Activated T-cell treated with anti-CD3 and anti-CD28 coated beads, Interleukin-2, amount 50 U/mL, for 4 hours (primary cell): ENCODE results near the gene FBXL17. TPM values are rescaled to one million over a fixed set of nuclear protein-coding genes. Genes with fewer than 3 reads are reported as not detected.

Experiments used
- ATAC-seq, 2 donors: fragments of 200-7000 bp; cut with Tn5 transposase; one replicate each; pipeline ENCODE4 v1.10.0; 2021
- DNase-seq: peaks from one replicate; pipeline ENCODE4 v3.0.0-alpha.2; 2020
- H3K27me3 Mint-ChIP-seq: one replicate; pipeline ENCODE4 v1.8.0; 2021; ENCODE audit warnings: low read depth, mixed read lengths
- H3K36me3 Mint-ChIP-seq: one replicate; pipeline ENCODE4 v1.8.0; 2022; ENCODE audit warnings: mixed read lengths; ENCODE audit not compliant: insufficient read depth
- H3K4me1 Mint-ChIP-seq: one replicate; pipeline ENCODE4 v1.8.0; 2021; ENCODE audit warnings: low read depth, mixed read lengths
- H3K4me3 Mint-ChIP-seq: one replicate; pipeline ENCODE4 v1.8.0; 2021; ENCODE audit warnings: mild to moderate bottlenecking, moderate library complexity, mixed read lengths
- H3K9me3 Mint-ChIP-seq: one replicate; pipeline ENCODE4 v1.8.0; 2021; ENCODE audit warnings: mixed read lengths
- total RNA-seq, 3 donors: library from RNA; stranded (reverse); gene quantifications; one replicate each; pipeline ENCODE4 v1.2.1, GENCODE V29; 2021

The FBXL17 gene
- total RNA-seq, 3 donors from 2014 or later = 5.9 to 6.6 (median 6.5) TPM

DNA sequence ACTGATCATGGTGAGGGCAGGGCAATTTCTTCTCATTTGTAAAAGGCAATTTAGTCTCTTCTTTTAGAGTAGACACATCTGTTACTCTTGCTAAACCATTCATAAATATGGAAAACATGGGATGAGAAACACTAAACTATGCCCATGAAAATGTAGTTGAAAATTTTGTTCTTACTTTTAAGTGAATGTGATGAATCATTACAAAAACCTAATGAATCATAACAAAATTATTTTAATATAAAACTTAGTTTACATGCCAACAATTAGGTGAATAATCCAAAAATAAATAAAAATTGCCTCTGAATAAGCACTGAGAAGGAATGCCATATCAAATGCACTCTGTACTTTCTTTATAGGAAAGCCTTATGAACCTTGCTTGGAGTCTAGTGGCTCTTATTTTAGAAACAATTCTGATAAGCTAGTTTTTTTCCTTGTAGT lies 413.5 kb downstream of the FBXL17 start:
- H3K27me3 Mint-ChIP-seq = no peaks in the 10 kb centered on the region
- no peak for DNase-seq
- no peaks in the 10 kb centered on the region for H3K4me1 Mint-ChIP-seq
- no peak overlapping the region for H3K4me3 Mint-ChIP-seq
- no peaks in the 10 kb centered on the region for H3K9me3 Mint-ChIP-seq
- peaks cover 13% of the 10 kb centered on the region for H3K36me3 Mint-ChIP-seq
- no peak for ATAC-seq

DNA sequence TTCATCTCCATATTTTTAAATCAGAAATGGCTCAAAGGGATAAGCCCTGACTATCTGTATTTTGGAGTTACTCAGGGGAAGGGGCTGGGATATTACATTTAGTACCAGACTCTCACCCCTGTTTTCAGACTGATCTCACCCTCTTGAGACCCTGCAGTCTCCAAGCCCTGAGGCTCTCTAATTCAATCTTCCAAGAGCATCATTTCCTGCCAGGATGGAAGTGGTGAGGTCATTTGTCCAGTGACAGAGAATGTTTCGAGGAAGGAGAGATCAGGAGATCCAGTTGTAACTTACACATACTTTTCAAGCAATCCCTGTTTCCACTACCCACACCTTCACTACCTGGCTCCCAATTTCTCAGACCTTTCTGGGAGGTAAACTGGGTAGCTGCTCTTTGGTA lies 415.7 kb downstream of the FBXL17 start:
- H3K27me3 Mint-ChIP-seq = no peaks in the 10 kb centered on the region
- no peak for DNase-seq
- no peaks in the 10 kb centered on the region for H3K4me1 Mint-ChIP-seq
- no peak for ATAC-seq
- no peak overlapping the region for H3K4me3 Mint-ChIP-seq
- H3K9me3 Mint-ChIP-seq = no peaks in the 10 kb centered on the region
- peaks cover 5% of the 10 kb centered on the region for H3K36me3 Mint-ChIP-seq

DNA sequence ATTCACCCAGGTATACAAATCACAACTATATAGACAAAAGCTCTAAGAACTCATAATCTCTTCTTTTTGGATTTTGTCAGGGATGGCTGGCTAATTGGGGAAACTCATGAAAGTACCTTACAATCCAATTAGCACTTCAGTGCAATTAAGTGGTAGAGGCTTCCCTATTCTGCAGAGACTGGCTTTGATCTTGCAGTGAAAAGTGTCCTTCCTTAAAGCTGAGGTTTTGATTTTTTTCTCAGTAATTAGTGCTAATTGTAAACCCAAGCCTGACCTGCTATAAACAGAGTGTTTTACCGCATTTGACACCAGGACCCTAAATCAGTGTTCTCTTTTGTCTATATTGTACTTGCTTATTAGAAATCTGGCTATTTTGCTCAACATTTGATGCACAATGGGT lies 417.2 kb downstream of the FBXL17 start:
- Mint-ChIP-seq H3K9me3 (no peaks in the 10 kb centered on the region), H3K27me3 (no peaks in the 10 kb centered on the region), H3K4me3 (no peak overlapping the region), H3K4me1 (no peaks in the 10 kb centered on the region), H3K36me3 (peaks cover 3% of the 10 kb centered on the region)
- ATAC-seq (no peak), DNase-seq (no peak)

DNA sequence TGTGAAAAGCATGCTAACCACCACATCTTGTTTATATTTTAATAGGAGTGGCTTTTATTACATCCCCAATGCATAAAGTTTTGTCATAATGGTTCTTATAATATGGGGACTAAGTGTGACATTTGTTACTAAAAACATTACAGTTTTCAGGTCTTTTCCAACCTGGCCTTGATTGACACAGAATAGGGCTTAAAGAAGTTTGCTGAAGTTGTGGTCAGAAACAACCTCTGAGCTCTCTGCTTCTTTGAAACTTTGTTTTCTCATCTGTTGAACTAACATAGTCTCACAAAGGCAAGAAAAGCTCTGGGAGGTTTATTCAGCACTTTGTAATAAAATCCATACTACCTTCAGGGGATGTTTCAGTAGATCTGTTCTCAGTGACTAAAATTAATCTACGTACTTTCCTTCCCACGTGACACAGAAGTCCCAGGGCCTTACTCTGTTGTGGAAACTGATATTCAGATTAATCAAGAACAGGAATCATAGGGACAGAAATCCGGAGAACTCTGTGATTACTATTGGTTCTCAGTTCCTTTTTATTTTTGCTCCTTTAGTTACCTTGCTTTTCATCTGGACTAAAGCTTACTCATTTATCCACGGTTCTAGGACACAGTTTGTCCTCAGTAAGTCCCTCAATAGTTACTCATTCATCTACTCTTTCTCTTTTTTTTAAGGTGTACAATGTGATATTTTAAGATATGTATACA lies 422.2 kb downstream of the FBXL17 start:
- no peaks in the 10 kb centered on the region for H3K9me3 Mint-ChIP-seq
- ATAC-seq (no peak), DNase-seq (no peak)
- H3K27me3 Mint-ChIP-seq = no peaks in the 10 kb centered on the region
- peaks cover 6% of the 10 kb centered on the region for H3K4me1 Mint-ChIP-seq
- no peak overlapping the region for H3K4me3 Mint-ChIP-seq
- H3K36me3 Mint-ChIP-seq = peaks cover 3% of the 10 kb centered on the region

DNA sequence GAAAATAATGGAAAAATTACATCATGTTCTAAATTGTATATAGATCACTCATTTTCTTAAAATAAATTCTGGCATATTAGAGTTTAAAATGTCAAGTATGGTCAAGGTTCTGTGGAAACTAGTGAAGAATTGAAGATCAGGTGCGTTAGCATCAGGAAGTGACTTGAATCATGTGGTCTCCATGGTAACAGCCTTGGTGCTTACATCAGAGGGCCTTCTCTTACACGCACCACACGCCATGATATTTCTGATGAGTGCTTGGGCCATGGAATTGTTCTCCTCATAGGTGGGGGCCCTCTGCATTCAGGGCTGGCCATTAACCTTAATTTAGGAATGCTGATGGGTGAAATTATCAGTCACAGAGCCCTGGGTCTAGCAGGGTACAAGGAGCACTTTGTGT lies 423.0 kb downstream of the FBXL17 start:
- no peak for DNase-seq
- Mint-ChIP-seq H3K9me3 (no peaks in the 10 kb centered on the region), H3K4me3 (no peak overlapping the region), H3K4me1 (peaks cover 6% of the 10 kb centered on the region), H3K36me3 (peaks cover 3% of the 10 kb centered on the region), H3K27me3 (no peaks in the 10 kb centered on the region)
- no peak for ATAC-seq

DNA sequence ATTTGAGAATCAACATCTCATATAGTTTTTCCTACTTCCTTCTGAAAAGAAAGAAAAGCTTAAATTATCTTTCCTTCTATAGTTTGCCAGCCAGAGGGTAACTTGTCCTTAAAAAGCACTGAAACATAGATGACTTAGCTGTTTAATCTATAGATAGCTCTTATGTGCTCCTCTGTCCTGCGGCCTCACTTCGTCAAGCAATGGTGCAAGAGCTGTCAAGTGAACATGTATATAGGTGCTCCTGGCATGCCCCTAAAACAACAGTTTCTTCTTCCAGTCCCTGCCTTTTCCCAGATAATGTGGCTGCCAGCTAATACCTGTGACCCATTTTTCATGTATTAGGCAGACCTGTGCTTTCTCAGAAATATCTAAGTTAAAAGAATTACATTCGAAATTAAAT lies 423.5 kb downstream of the FBXL17 start:
- DNase-seq (no peak), ATAC-seq (no peak)
- Mint-ChIP-seq H3K9me3 (no peaks in the 10 kb centered on the region), H3K27me3 (no peaks in the 10 kb centered on the region), H3K36me3 (peaks cover 3% of the 10 kb centered on the region), H3K4me3 (no peak overlapping the region), H3K4me1 (peaks cover 6% of the 10 kb centered on the region)

DNA sequence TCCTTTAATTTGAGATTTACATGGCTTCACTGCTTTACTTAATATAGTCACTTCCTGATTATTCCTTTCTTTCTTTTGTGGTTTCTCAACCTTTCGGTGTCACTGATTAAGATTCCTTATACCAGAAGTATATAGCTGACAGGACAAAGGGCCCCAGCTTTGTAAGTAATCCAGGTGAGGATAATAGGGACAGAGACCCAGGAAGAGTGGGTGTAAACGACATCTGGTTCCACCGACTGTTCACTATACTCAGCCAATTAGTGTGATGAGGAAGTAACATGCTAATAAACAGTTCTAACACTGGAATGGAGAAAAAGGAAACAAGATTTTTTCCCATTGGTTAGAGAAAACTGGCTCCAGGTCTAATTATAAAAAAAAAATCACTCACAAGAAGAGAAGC lies 424.8 kb downstream of the FBXL17 start:
- ATAC-seq (no peak), DNase-seq (no peak)
- Mint-ChIP-seq H3K9me3 (no peaks in the 10 kb centered on the region), H3K36me3 (peaks cover 3% of the 10 kb centered on the region), H3K4me1 (peaks cover 6% of the 10 kb centered on the region), H3K4me3 (no peak overlapping the region), H3K27me3 (no peaks in the 10 kb centered on the region)

DNA sequence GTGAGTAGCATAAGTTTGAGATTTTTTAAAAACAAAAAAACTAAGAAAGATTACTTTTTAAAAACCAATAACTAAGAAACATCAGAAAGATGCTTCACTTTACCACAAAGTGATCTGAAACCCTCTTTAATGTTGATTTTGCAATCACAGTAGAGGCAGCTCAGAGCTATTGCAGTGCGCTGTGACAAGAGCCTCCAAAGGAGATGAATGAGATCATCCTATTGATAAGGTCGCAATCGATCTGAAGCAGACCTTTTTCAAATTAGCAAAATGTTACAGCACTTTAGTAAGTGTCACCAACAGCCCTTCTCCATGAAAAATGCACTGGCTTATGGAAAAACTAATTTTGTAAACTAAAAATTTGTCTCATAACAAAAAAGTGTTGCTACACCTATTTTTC lies 426.6 kb downstream of the FBXL17 start:
- Mint-ChIP-seq H3K27me3 (no peaks in the 10 kb centered on the region), H3K4me1 (peaks cover 20% of the 10 kb centered on the region), H3K9me3 (no peaks in the 10 kb centered on the region), H3K36me3 (no peaks in the 10 kb centered on the region), H3K4me3 (no peak overlapping the region)
- DNase-seq (no peak), ATAC-seq (no peak)

DNA sequence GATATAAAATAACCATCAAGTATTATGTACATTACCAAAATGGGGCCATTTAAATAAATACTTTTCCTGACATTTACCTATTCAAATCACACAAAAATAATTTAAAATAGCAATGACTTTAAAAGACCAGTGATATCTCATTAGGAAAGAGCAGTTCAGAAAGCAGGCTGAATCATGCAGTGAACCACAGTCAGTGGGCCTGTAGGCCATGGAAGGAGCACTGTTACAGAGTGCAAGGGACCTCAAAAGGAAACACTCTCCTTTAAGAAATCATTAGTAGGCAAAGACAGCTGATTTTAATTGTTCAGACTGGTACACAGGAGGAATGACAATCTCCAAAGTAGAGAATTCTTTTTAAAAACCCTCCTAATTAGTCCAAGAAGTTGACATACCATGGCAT lies 427.6 kb downstream of the FBXL17 start:
- Mint-ChIP-seq H3K27me3 (no peaks in the 10 kb centered on the region), H3K4me3 (no peak overlapping the region), H3K4me1 (peaks cover 28% of the 10 kb centered on the region), H3K36me3 (no peaks in the 10 kb centered on the region), H3K9me3 (no peaks in the 10 kb centered on the region)
- ATAC-seq = no peak
- no peak for DNase-seq

DNA sequence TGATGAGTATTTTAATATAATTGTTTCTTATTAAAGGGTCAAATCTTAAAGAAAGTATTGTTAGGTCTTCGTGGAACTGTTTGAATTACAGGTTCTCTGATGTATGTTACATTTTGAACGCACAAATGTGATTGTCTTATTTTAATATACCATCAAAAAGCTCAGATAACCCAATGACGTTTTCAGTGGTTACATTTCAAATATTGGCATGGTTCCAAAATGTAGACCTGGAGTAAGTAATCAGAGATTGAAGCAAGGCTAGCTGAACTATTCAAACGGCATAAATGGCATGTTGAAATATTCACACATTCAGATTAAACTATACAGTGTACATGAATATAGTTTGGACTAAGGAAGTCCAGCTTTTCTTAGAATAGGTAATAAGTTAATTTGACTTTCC lies 429.4 kb downstream of the FBXL17 start:
- no peaks in the 10 kb centered on the region for H3K27me3 Mint-ChIP-seq
- H3K9me3 Mint-ChIP-seq = no peaks in the 10 kb centered on the region
- ATAC-seq (no peak), DNase-seq (no peak)
- H3K4me3 Mint-ChIP-seq = no peak overlapping the region
- peaks cover 30% of the 10 kb centered on the region for H3K4me1 Mint-ChIP-seq
- no peaks in the 10 kb centered on the region for H3K36me3 Mint-ChIP-seq

DNA sequence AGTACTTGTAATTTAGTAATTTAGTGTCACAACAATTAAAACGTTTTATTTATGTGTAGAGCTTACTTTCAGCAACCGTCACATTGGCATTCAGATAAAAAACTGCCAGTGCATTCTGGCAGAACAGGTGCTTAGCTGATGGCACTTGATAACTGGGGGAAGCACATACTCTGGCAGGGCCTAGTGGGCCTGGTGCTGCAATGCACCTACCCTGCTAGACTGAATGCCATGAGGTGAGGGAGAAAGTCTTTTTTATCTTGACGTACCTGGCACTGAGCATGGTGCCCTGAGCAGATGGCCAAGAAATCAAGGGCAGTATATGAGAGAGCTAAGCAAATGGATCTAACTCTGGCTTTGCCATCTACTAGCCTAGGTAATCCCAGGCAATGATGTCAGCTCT lies 430.6 kb downstream of the FBXL17 start:
- DNase-seq (no peak), ATAC-seq (no peak)
- Mint-ChIP-seq H3K4me3 (no peak overlapping the region), H3K27me3 (no peaks in the 10 kb centered on the region), H3K9me3 (no peaks in the 10 kb centered on the region), H3K36me3 (no peaks in the 10 kb centered on the region), H3K4me1 (peaks cover 29% of the 10 kb centered on the region)

DNA sequence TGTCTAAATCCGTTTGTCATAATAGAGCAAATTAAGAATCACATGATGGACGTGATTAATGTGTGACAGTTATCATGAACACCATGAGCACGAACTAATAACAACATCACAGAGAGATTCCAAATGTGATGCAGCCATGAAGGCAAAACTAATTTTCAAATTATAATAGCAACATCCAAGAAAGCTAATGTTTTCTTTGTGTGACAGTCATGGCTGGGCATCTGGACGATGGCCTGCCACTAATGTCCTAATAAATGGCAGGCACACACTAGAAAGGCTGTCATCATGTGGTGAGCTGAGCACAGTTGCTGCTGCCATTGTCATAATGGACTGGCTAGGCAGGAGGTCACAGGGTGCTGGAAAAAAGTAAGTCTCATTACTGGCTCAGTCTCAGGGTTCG lies 431.1 kb downstream of the FBXL17 start:
- H3K4me1 Mint-ChIP-seq = peaks cover 26% of the 10 kb centered on the region
- ATAC-seq (no peak), DNase-seq (no peak)
- no peaks in the 10 kb centered on the region for H3K27me3 Mint-ChIP-seq
- no peaks in the 10 kb centered on the region for H3K9me3 Mint-ChIP-seq
- no peak overlapping the region for H3K4me3 Mint-ChIP-seq
- H3K36me3 Mint-ChIP-seq = no peaks in the 10 kb centered on the region

DNA sequence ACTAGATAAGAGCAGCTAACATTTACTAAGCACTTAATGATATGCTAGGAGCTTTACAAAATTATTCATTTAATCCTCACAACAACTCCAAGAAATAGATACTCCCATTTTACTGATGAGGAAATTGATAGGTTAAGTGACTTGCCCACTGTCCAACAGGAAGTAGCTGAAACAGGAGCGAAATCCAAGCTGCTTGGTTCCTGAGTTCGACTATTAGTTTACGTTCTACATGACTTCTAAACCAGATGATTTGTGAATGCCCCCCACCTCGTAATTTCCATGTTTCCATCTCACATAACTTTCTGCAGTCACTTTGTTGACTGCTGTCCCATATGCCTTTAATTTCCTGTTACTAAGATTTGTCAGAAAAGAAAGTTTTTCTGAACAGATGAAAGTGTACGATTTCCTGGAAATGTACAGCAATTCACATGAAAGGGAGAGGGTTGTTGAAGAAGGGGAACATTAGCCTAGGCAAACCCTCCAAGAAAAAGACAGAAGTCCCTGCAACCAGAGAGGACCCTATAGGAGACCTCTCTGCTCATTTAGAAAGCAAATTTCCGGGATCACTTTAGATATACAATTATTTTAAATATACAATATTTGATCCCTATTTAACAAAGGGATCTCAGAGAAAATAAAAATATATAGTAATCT lies 432.1 kb downstream of the FBXL17 start:
- ATAC-seq = no peak
- no peak for DNase-seq
- Mint-ChIP-seq H3K9me3 (no peaks in the 10 kb centered on the region), H3K36me3 (peaks cover 2% of the 10 kb centered on the region), H3K4me3 (no peak overlapping the region), H3K27me3 (no peaks in the 10 kb centered on the region), H3K4me1 (peaks cover 23% of the 10 kb centered on the region)

DNA sequence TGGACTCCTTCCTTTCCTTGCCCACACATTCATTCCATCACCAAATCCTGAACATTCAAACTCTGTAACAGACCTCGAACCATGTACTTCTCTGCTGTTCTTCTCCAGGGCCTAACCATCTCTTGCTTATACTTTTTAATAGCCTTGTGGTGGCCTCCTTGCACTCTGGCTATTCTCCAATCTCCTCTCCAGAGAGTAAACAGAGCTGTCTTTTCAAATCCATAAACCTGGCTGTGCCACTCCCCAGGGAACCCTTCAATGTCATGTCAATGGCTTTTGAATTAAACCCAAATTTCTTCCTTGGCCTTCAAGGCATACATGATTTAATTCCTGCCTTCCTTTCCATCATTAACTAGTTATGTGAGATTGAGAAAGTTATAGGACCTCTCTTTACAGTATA lies 433.5 kb downstream of the FBXL17 start:
- peaks cover 23% of the 10 kb centered on the region for H3K4me1 Mint-ChIP-seq
- ATAC-seq (no peak), DNase-seq (no peak)
- H3K4me3 Mint-ChIP-seq = no peak overlapping the region
- no peaks in the 10 kb centered on the region for H3K27me3 Mint-ChIP-seq
- H3K9me3 Mint-ChIP-seq = no peaks in the 10 kb centered on the region
- H3K36me3 Mint-ChIP-seq = peaks cover 2% of the 10 kb centered on the region

DNA sequence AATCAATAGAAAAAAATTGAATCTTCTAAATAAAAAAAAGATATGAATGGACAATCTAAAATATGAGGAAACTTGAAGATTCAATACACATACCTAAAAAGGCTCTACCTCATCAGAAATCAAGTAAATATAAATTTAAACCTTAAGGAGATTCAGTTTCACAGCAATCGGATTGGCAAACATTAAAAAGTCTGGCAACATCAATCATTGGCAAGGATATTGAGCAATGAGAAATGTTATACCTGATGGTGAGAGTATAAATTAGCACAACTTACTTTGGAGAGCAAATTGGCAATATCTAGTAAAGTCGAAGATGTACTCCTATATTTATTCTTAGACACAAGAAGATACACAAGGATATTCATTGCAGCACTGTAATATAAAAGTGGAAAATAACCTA lies 436.8 kb downstream of the FBXL17 start:
- Mint-ChIP-seq H3K27me3 (no peaks in the 10 kb centered on the region), H3K9me3 (no peaks in the 10 kb centered on the region), H3K4me3 (no peak overlapping the region), H3K4me1 (peaks cover 10% of the 10 kb centered on the region), H3K36me3 (peaks cover 9% of the 10 kb centered on the region)
- no peak for DNase-seq
- no peak for ATAC-seq
